NCI-H2107 (cell line): ENCODE results near the gene CRABP2.

Experiments
- DNase-seq: peaks from one replicate; lab custom pipeline; 2025; lab: John Stamatoyannopoulos, UW

CRABP2 gene

GRCh38 chr1:156654700-156655099 lies 50.7 kb downstream of the CRABP2 start:
- DNase-seq = no peak

- DNase-seq = no peak
These were observed 52.4 kb downstream of the CRABP2 start for GRCh38 chr1:156652992-156653355.

- DNase-seq = no peak
These were observed 53.0 kb downstream of the CRABP2 start for GRCh38 chr1:156652131-156652991.
